Caco-2 (cell line): Measurements from ENCODE around the gene GPHA2. TPM values are rescaled to one million over a fixed set of nuclear protein-coding genes. Genes with fewer than 3 reads are reported as not detected.

Experiments
- BruUV-seq: library from RNA; stranded (reverse); fragments of 400-500 nt; replicated peaks from 2 replicates; lab custom pipeline; 2021; lab: Mats Ljungman, UMichigan
- CTCF ChIA-PET: fragments of 300-600 bp; sonication (Branson Sonifier 250); formaldehyde crosslinking; loops from one replicate; lab custom pipeline; 2022; ENCODE audit warnings: antibody characterized with exemption; lab: Charles Lee
- POLR2A ChIA-PET: fragments of 300-600 bp; sonication (Branson Sonifier 250); formaldehyde crosslinking; loops from one replicate; lab custom pipeline; 2022; ENCODE audit warnings: antibody characterized with exemption; lab: Charles Lee
- DNase-seq, 2 experiments: peaks; one replicate each; pipeline versions ENCODE4 v3.0.0 to v3.0.0-alpha.2; 2020 to 2022
- H3K27me3 ChIP-seq: replicated peaks from 2 replicates; pipeline ENCODE4 v1.6.0; 2011; ENCODE audit warnings: low read length; ENCODE audit not compliant: control insufficient read depth, insufficient read depth
- H3K36me3 ChIP-seq: 2 replicates; pipeline ENCODE4 v1.5.1; 2011; ENCODE audit warnings: low read length; ENCODE audit not compliant: control insufficient read depth, insufficient read depth
- H3K4me1 ChIP-seq: fragments of 250-450 bp; sonication (Bioruptor Pico); 2 replicates; pipeline ENCODE4 v1.5.1; 2020; ENCODE audit warnings: mild to moderate bottlenecking
- H3K4me3 ChIP-seq: 2 replicates; pipeline ENCODE4 v1.5.1; 2011; ENCODE audit warnings: low read depth, mild to moderate bottlenecking, control low read depth, low read length
- H3K9me3 ChIP-seq: fragments of 250-450 bp; sonication (Bioruptor Pico); 2 replicates; pipeline ENCODE4 v1.5.1; 2020; ENCODE audit warnings: mild to moderate bottlenecking, moderate library complexity
- H3K27ac Mint-ChIP-seq: one replicate; pipeline ENCODE4 v1.8.0; 2022; ENCODE audit warnings: mixed read lengths; ENCODE audit not compliant: unreplicated experiment
- H3K27me3 Mint-ChIP-seq: one replicate; pipeline ENCODE4 v1.8.0; 2022; ENCODE audit warnings: mixed read lengths; ENCODE audit not compliant: insufficient read depth, unreplicated experiment
- H3K36me3 Mint-ChIP-seq: one replicate; pipeline ENCODE4 v1.8.0; 2022; ENCODE audit warnings: mild to moderate bottlenecking, mixed read lengths; ENCODE audit not compliant: insufficient read depth, unreplicated experiment
- H3K4me1 Mint-ChIP-seq: one replicate; pipeline ENCODE4 v1.8.0; 2022; ENCODE audit warnings: low read depth, mixed read lengths; ENCODE audit not compliant: unreplicated experiment
- H3K4me3 Mint-ChIP-seq: one replicate; pipeline ENCODE4 v1.8.0; 2022; ENCODE audit warnings: mild to moderate bottlenecking, moderate library complexity, mixed read lengths; ENCODE audit not compliant: unreplicated experiment
- H3K9me3 Mint-ChIP-seq: one replicate; pipeline ENCODE4 v1.8.0; 2022; ENCODE audit warnings: mixed read lengths; ENCODE audit not compliant: unreplicated experiment
- intact Hi-C: fragments of 100-400 bp; cut with micrococcal nuclease; formaldehyde crosslinking; loops from one replicate; pipeline ENCODE4 v1.10.0; 2022; ENCODE audit not compliant: unreplicated experiment
- total RNA-seq: library from RNA; stranded (reverse); gene quantifications from 2 replicates; pipeline ENCODE4 v1.2.3, GENCODE V29; 2022
- TF ChIP-seq, protein P1 (sequence below), 2 experiments: fragments of 200-600 bp in 1 of 2; IDR thresholded peaks; 1 replicate in 1 of 2; 2 replicates in 1 of 2; pipeline versions ENCODE4 v1.5.1 to v1.8.0; 2011 to 2022; ENCODE audit warnings: antibody characterized with exemption in 1 of 2, control low read depth in 1 of 2, inconsistent platforms in 1 of 2, low read depth in 1 of 2, low read length in 1 of 2, mild to moderate bottlenecking in 1 of 2, moderate library complexity in 1 of 2; ENCODE audit not compliant: insufficient read depth in 1 of 2, severe bottlenecking in 1 of 2, unreplicated experiment in 1 of 2

The GPHA2 gene
- total RNA-seq, 1 experiment from 2014 or later, result not detected

DNA sequence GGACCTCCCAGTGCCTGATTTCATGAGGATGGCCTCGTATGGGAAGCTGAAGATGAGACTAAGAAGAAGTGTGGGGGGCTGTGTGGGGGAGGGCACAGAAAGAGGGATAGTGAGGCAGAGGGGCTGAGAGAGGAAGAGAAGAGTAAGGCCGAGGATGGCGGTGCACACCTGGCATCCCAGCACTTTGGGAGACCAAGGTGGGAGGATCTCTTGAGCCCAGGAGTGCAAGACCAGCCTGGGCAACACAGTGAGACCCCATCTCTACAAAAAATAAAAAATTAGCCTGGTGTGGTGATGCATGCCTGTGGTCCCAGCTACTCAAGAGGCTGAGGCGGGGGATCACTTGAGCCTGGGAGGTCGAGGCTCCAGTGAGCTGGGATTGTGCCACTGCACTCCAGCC, 43.8 kb downstream of the GPHA2 start:
- DNase-seq, result no peak
- Histone ChIP-seq H3K4me1 (peaks cover 67% of the 10 kb centered on the region), H3K4me3 (peak overlapping the region; percentile 78), H3K27me3 (no peaks in the 10 kb centered on the region), H3K9me3 (no peaks in the 10 kb centered on the region), H3K36me3 (peaks cover 12% of the 10 kb centered on the region)
- ChIA-PET POLR2A (interaction anchor here (0.5 to 1.1 kb wide), 2 partner anchors 31 to 230 kb away, joined by 3 read pairs; partner anchors contain the start of genes FAU and MRPL49), CTCF (interaction anchor here (1.4 to 5.0 kb wide), 3 partner anchors 15 to 44 kb away, joined by 4 to 51 read pairs (median 22); no protein-coding TSS in a partner anchor)
- TF ChIP-seq, protein P1, sequence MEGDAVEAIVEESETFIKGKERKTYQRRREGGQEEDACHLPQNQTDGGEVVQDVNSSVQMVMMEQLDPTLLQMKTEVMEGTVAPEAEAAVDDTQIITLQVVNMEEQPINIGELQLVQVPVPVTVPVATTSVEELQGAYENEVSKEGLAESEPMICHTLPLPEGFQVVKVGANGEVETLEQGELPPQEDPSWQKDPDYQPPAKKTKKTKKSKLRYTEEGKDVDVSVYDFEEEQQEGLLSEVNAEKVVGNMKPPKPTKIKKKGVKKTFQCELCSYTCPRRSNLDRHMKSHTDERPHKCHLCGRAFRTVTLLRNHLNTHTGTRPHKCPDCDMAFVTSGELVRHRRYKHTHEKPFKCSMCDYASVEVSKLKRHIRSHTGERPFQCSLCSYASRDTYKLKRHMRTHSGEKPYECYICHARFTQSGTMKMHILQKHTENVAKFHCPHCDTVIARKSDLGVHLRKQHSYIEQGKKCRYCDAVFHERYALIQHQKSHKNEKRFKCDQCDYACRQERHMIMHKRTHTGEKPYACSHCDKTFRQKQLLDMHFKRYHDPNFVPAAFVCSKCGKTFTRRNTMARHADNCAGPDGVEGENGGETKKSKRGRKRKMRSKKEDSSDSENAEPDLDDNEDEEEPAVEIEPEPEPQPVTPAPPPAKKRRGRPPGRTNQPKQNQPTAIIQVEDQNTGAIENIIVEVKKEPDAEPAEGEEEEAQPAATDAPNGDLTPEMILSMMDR (IDR thresholded peaks at IDR 0.05; ENCODE audit: insufficient read depth in 1 of 2, low read depth in 1 of 2, low read length in 1 of 2, severe bottlenecking in 1 of 2, unreplicated experiment in 1 of 2), result no peak
- no peaks in the 10 kb centered on the region for H3K27me3 Mint-ChIP-seq
- BruUV-seq, result no TSS peak
- H3K4me1 Mint-ChIP-seq, result peaks cover 35% of the 10 kb centered on the region
- intact Hi-C loops, result loop anchor here (5.0 kb wide), 1 partner anchor 90 kb away; the partner anchor contains the start of gene MAP4K2
- H3K36me3 Mint-ChIP-seq, result peaks cover 58% of the 10 kb centered on the region
- H3K9me3 Mint-ChIP-seq, result no peaks in the 10 kb centered on the region
- H3K27ac Mint-ChIP-seq, result peak overlapping the region; percentile 93
- peak overlapping the region; percentile 80 for H3K4me3 Mint-ChIP-seq

DNA sequence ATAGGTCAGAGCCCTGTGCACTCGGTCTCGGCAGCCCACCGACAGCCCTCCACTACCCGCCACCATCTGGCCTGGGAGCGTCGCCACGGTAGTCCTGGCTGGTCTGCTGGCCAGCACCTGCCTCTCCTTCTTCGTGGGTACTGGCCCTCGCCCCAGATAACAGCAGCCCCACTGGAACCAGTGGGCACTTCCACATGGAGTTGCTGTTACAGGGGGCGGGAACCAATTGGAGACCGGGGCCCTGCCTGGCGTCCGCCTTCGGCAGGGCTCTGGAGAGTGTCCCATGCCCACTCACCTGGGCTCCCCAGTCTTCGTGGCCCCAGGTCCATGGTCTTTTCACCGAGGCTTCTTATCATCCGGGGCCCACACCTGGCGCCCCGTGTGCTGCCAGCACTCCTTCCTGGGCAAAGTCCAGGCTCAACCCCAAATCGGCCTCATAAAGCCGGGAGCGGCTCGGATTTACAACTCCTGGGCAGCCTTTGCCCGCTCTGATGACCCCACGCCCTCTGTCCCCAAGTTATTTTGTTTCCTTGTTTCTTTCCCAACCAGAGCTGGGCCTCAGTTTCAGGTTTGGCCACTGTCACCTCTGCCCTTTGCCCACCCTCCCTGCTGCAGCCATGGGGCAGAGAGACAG, 44.4 kb downstream of the GPHA2 start:
- DNase-seq, result peak; percentile 63 to 85
- Histone ChIP-seq H3K4me3 (peak overlapping the region; percentile 78), H3K4me1 (peaks cover 68% of the 10 kb centered on the region), H3K36me3 (peaks cover 12% of the 10 kb centered on the region), H3K27me3 (no peaks in the 10 kb centered on the region), H3K9me3 (no peaks in the 10 kb centered on the region)
- Mint-ChIP-seq H3K4me3 (peak overlapping the region; percentile 80), H3K27ac (peak overlapping the region; percentile 93), H3K9me3 (no peaks in the 10 kb centered on the region), H3K4me1 (peaks cover 36% of the 10 kb centered on the region), H3K27me3 (no peaks in the 10 kb centered on the region), H3K36me3 (peaks cover 57% of the 10 kb centered on the region)
- TF ChIP-seq, protein P1 (IDR thresholded peaks at IDR 0.05; ENCODE audit: insufficient read depth in 1 of 2, low read depth in 1 of 2, low read length in 1 of 2, severe bottlenecking in 1 of 2, unreplicated experiment in 1 of 2), result no peak
- intact Hi-C loops, result loop anchor here (5.0 kb wide), 1 partner anchor 89 kb away; the partner anchor contains the start of gene MAP4K2
- no TSS peak for BruUV-seq
- ChIA-PET POLR2A (interaction anchor here (0.8 to 1.0 kb wide), 2 partner anchors 13 to 112 kb away, joined by 3 read pairs; partner anchors contain the start of gene EHD1), CTCF (interaction anchor here (1.4 to 5.0 kb wide), 2 partner anchors 14 to 44 kb away, joined by 4 to 51 read pairs; no protein-coding TSS in a partner anchor)

DNA sequence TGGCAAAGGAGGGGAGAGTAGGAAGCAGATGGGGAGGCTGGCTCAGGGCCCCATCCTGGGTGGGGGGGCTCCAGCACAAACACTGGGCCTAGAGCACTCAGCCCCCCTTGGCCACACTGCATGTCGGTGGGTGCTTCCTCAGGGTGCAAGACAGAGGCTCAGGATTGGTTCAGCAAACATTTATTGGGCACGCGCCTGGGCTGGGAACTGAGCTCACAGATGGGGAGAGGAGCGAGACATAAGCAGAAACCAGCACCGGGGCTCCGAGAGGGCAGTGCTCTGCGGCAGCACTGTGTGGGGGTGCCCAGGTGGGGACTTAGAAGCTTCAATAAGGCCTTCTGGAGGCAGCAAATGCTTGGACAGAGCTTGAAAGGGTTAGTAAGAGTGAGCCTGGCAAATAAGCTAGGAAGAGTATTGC, 45.2 kb downstream of the GPHA2 start:
- POLR2A ChIA-PET, result interaction anchor here (0.8 to 1.0 kb wide), 2 partner anchors 12 to 111 kb away, joined by 3 read pairs; partner anchors contain the start of gene EHD1
- Histone ChIP-seq H3K36me3 (peaks cover 12% of the 10 kb centered on the region), H3K9me3 (no peaks in the 10 kb centered on the region), H3K4me3 (peak overlapping the region; percentile 78), H3K4me1 (peaks cover 76% of the 10 kb centered on the region), H3K27me3 (no peaks in the 10 kb centered on the region)
- CTCF ChIA-PET, result interaction anchor here (0.7 to 5.0 kb wide), 2 partner anchors 13 to 43 kb away, joined by 8 to 51 read pairs; no protein-coding TSS in a partner anchor
- no peaks in the 10 kb centered on the region for H3K27me3 Mint-ChIP-seq
- intact Hi-C loops, result loop anchor here (5.0 kb wide), 1 partner anchor 88 kb away; the partner anchor contains the start of gene MAP4K2
- no peaks in the 10 kb centered on the region for H3K9me3 Mint-ChIP-seq
- peak overlapping the region; percentile 93 for H3K27ac Mint-ChIP-seq
- H3K4me1 Mint-ChIP-seq, result peaks cover 44% of the 10 kb centered on the region
- TF ChIP-seq, protein P1 (IDR thresholded peaks at IDR 0.05; ENCODE audit: insufficient read depth in 1 of 2, low read depth in 1 of 2, low read length in 1 of 2, severe bottlenecking in 1 of 2, unreplicated experiment in 1 of 2), result no peak
- DNase-seq, result no peak
- peak overlapping the region; percentile 80 for H3K4me3 Mint-ChIP-seq
- peaks cover 54% of the 10 kb centered on the region for H3K36me3 Mint-ChIP-seq
- no TSS peak for BruUV-seq
